ENCODE measurements around the gene IQUB.

IQUB gene

GRCh38 chr7:123435080-123435700, 99.2 kb downstream of the IQUB start:
- Histone ChIP-seq H3K9ac (ENCODE audit: low read depth, low read length, poor library complexity, severe bottlenecking) (no peak overlapping the region), H3K4me1 (ENCODE audit: insufficient read depth, low read length, poor library complexity, severe bottlenecking) (no peaks in the 10 kb centered on the region), H2AFZ (ENCODE audit: low read length) (no peak overlapping the region), H3K9me3 (ENCODE audit: insufficient read depth, low read depth, low read length) (no peaks in the 10 kb centered on the region), H3K79me2 (ENCODE audit: insufficient read depth, low read length) (no peaks in the 10 kb centered on the region), H3K4me3 (ENCODE audit: low read length, poor library complexity, severe bottlenecking) (no peak overlapping the region), H4K20me1 (ENCODE audit: insufficient read depth, low read length, poor library complexity, severe bottlenecking) (no peaks in the 10 kb centered on the region), H3K9me2 (replicated peaks; ENCODE audit: low read depth, low read length) (no peaks in the 10 kb centered on the region), H3F3A (ENCODE audit: low read depth) (no peaks in the 10 kb centered on the region), H3K27me3 (ENCODE audit: insufficient read depth, low read length, poor library complexity, severe bottlenecking) (no peaks in the 10 kb centered on the region), H3K4me2 (ENCODE audit: low read depth, low read length, poor library complexity, severe bottlenecking) (no peak overlapping the region), H3K36me3 (ENCODE audit: insufficient read depth, low read length) (no peaks in the 10 kb centered on the region)
- TF ChIP-seq EZH2phosphoT487 (IDR thresholded peaks at IDR 0.05; ENCODE audit: borderline replicate concordance) (no peak), CTCF (conservative IDR thresholded peaks at IDR 0.05; ENCODE audit: low read length) (no peak)

- no peaks in the 10 kb centered on the region for H3K27me3 ChIP-seq (ENCODE audit: insufficient read depth, low read length, poor library complexity, severe bottlenecking)
- no peaks in the 10 kb centered on the region for H4K20me1 ChIP-seq (ENCODE audit: insufficient read depth, low read length, poor library complexity, severe bottlenecking)
- H2AFZ ChIP-seq (ENCODE audit: low read length): no peak overlapping the region
- no peaks in the 10 kb centered on the region for H3K9me3 ChIP-seq (ENCODE audit: insufficient read depth, low read depth, low read length)
- no peak overlapping the region for H3K4me3 ChIP-seq (ENCODE audit: low read length, poor library complexity, severe bottlenecking)
- H3K9ac ChIP-seq (ENCODE audit: low read depth, low read length, poor library complexity, severe bottlenecking): no peak overlapping the region
- no peaks in the 10 kb centered on the region for H3K9me2 ChIP-seq (replicated peaks; ENCODE audit: low read depth, low read length)
- H3F3A ChIP-seq (ENCODE audit: low read depth): no peaks in the 10 kb centered on the region
- H3K36me3 ChIP-seq (ENCODE audit: insufficient read depth, low read length): no peaks in the 10 kb centered on the region
- no peaks in the 10 kb centered on the region for H3K79me2 ChIP-seq (ENCODE audit: insufficient read depth, low read length)
- H3K4me2 ChIP-seq (ENCODE audit: low read depth, low read length, poor library complexity, severe bottlenecking): no peak overlapping the region
- no peaks in the 10 kb centered on the region for H3K4me1 ChIP-seq (ENCODE audit: insufficient read depth, low read length, poor library complexity, severe bottlenecking)
- TF ChIP-seq EZH2phosphoT487 (IDR thresholded peaks at IDR 0.05; ENCODE audit: borderline replicate concordance): no peak
These were observed 100.7 kb downstream of the IQUB start for GRCh38 chr7:123433665-123434064.

GRCh38 chr7:123432601-123433000, 101.8 kb downstream of the IQUB start:
- no peak for TF ChIP-seq CTCF (conservative IDR thresholded peaks at IDR 0.05; ENCODE audit: low read length)
- TF ChIP-seq EZH2phosphoT487 (IDR thresholded peaks at IDR 0.05; ENCODE audit: borderline replicate concordance): no peak
- H3K9ac ChIP-seq (ENCODE audit: low read depth, low read length, poor library complexity, severe bottlenecking): no peak overlapping the region
- H3K27me3 ChIP-seq (ENCODE audit: insufficient read depth, low read length, poor library complexity, severe bottlenecking): no peaks in the 10 kb centered on the region
- no peak overlapping the region for H3K4me2 ChIP-seq (ENCODE audit: low read depth, low read length, poor library complexity, severe bottlenecking)
- no peaks in the 10 kb centered on the region for H3K36me3 ChIP-seq (ENCODE audit: insufficient read depth, low read length)
- H3F3A ChIP-seq (ENCODE audit: low read depth): no peaks in the 10 kb centered on the region
- H3K4me3 ChIP-seq (ENCODE audit: low read length, poor library complexity, severe bottlenecking): no peak overlapping the region
- no peaks in the 10 kb centered on the region for H3K79me2 ChIP-seq (ENCODE audit: insufficient read depth, low read length)
- no peaks in the 10 kb centered on the region for H4K20me1 ChIP-seq (ENCODE audit: insufficient read depth, low read length, poor library complexity, severe bottlenecking)
- H3K9me3 ChIP-seq (ENCODE audit: insufficient read depth, low read depth, low read length): no peaks in the 10 kb centered on the region
- H3K9me2 ChIP-seq (replicated peaks; ENCODE audit: low read depth, low read length): no peaks in the 10 kb centered on the region
- no peaks in the 10 kb centered on the region for H3K4me1 ChIP-seq (ENCODE audit: insufficient read depth, low read length, poor library complexity, severe bottlenecking)
- H2AFZ ChIP-seq (ENCODE audit: low read length): no peak overlapping the region

GRCh38 chr7:123431075-123431614, 103.2 kb downstream of the IQUB start:
- no peaks in the 10 kb centered on the region for H3K9me3 ChIP-seq (ENCODE audit: insufficient read depth, low read depth, low read length)
- H3K9ac ChIP-seq (ENCODE audit: low read depth, low read length, poor library complexity, severe bottlenecking): no peak overlapping the region
- no peaks in the 10 kb centered on the region for H3K36me3 ChIP-seq (ENCODE audit: insufficient read depth, low read length)
- H3F3A ChIP-seq (ENCODE audit: low read depth): no peaks in the 10 kb centered on the region
- no peaks in the 10 kb centered on the region for H3K79me2 ChIP-seq (ENCODE audit: insufficient read depth, low read length)
- no peaks in the 10 kb centered on the region for H4K20me1 ChIP-seq (ENCODE audit: insufficient read depth, low read length, poor library complexity, severe bottlenecking)
- no peaks in the 10 kb centered on the region for H3K4me1 ChIP-seq (ENCODE audit: insufficient read depth, low read length, poor library complexity, severe bottlenecking)
- no peak overlapping the region for H2AFZ ChIP-seq (ENCODE audit: low read length)
- no peaks in the 10 kb centered on the region for H3K9me2 ChIP-seq (replicated peaks; ENCODE audit: low read depth, low read length)
- TF ChIP-seq EZH2phosphoT487 (IDR thresholded peaks at IDR 0.05; ENCODE audit: borderline replicate concordance) (no peak), CTCF (conservative IDR thresholded peaks at IDR 0.05; ENCODE audit: low read length) (no peak)
- H3K27me3 ChIP-seq (ENCODE audit: insufficient read depth, low read length, poor library complexity, severe bottlenecking): no peaks in the 10 kb centered on the region
- no peak overlapping the region for H3K4me2 ChIP-seq (ENCODE audit: low read depth, low read length, poor library complexity, severe bottlenecking)
- H3K4me3 ChIP-seq (ENCODE audit: low read length, poor library complexity, severe bottlenecking): no peak overlapping the region
